SK-N-SH treated with all-trans-retinoic acid at 6 μM for 48 hours (cell line): ENCODE measurements around the gene COBL.

Source experiments
- ATAC-seq: fragments of 200-7000 bp; cut with Tn5 transposase; 3 replicates; pipeline ENCODE4 v1.9.1; 2020; ENCODE audit warnings: mild to moderate bottlenecking, moderate library complexity
- ARNTL ChIP-seq: fragments of 450-650 bp; formaldehyde crosslinking; IDR thresholded peaks from 2 replicates; pipeline ENCODE4 v1.5.0; 2020; ENCODE audit warnings: low read depth, mild to moderate bottlenecking, moderate library complexity, borderline replicate concordance
- BACH2 ChIP-seq: fragments of 250-450 bp; sonication (Bioruptor Pico); IDR thresholded peaks from 2 replicates; pipeline ENCODE4 v1.9.0; 2021; ENCODE audit warnings: mild to moderate bottlenecking, borderline replicate concordance
- CREB5 ChIP-seq: fragments of 250-450 bp; sonication (Bioruptor Pico); IDR thresholded peaks from 2 replicates; pipeline ENCODE4 v1.5.1; 2020; ENCODE audit warnings: low read depth, mild to moderate bottlenecking, moderate library complexity
- CSDC2 ChIP-seq: fragments of 250-450 bp; sonication (Bioruptor Pico); IDR thresholded peaks from 2 replicates; pipeline ENCODE4 v1.5.0; 2020; ENCODE audit warnings: mild to moderate bottlenecking, moderate library complexity
- ESRRG ChIP-seq: fragments of 250-450 bp; sonication (Bioruptor Pico); IDR thresholded peaks from 2 replicates; pipeline ENCODE4 v1.6.1; 2021; ENCODE audit warnings: mild to moderate bottlenecking
- GLIS3 ChIP-seq: fragments of 250-450 bp; sonication (Bioruptor Pico); IDR thresholded peaks from 2 replicates; pipeline ENCODE4 v1.5.0; 2020; ENCODE audit warnings: mild to moderate bottlenecking, moderate library complexity
- ISL1 ChIP-seq: fragments of 250-450 bp; sonication (Bioruptor Pico); IDR thresholded peaks from 2 replicates; pipeline ENCODE4 v2.1.2; 2022; ENCODE audit warnings: mild to moderate bottlenecking, moderate library complexity
- OSR1 ChIP-seq: fragments of 250-450 bp; sonication (Bioruptor Pico); IDR thresholded peaks from 2 replicates; pipeline ENCODE4 v1.8.0; 2022; ENCODE audit warnings: moderate library complexity, mild to moderate bottlenecking, inconsistent platforms
- PATZ1 ChIP-seq: fragments of 250-450 bp; sonication (Bioruptor Pico); IDR thresholded peaks from 2 replicates; pipeline ENCODE4 v1.8.0; 2020; ENCODE audit warnings: mild to moderate bottlenecking, moderate library complexity, borderline replicate concordance
- POU6F1 ChIP-seq: fragments of 250-450 bp; sonication (Bioruptor Pico); IDR thresholded peaks from 2 replicates; pipeline ENCODE4 v1.8.0; 2021; ENCODE audit warnings: low read depth, mild to moderate bottlenecking, moderate library complexity, borderline replicate concordance
- PPARA ChIP-seq: fragments of 250-450 bp; sonication (Bioruptor Pico); IDR thresholded peaks from 2 replicates; pipeline ENCODE4 v1.5.0; 2020; ENCODE audit warnings: mild to moderate bottlenecking, borderline replicate concordance
- RARB ChIP-seq: fragments of 250-450 bp; sonication (Bioruptor Pico); IDR thresholded peaks from 2 replicates; pipeline ENCODE4 v1.8.0; 2021; ENCODE audit warnings: mild to moderate bottlenecking, moderate library complexity
- SNAI2 ChIP-seq: fragments of 250-450 bp; sonication (Bioruptor Pico); IDR thresholded peaks from 2 replicates; pipeline ENCODE4 v1.5.0; 2020; ENCODE audit warnings: mild to moderate bottlenecking, moderate library complexity
- TCF4 ChIP-seq: fragments of 250-450 bp; sonication (Bioruptor Pico); IDR thresholded peaks from 2 replicates; pipeline ENCODE4 v1.8.0; 2021; ENCODE audit warnings: mild to moderate bottlenecking, moderate library complexity, borderline replicate concordance
- TOX ChIP-seq: fragments of 250-450 bp; sonication (Bioruptor Pico); IDR thresholded peaks from 2 replicates; pipeline ENCODE4 v1.8.0; 2021; ENCODE audit warnings: mild to moderate bottlenecking, moderate library complexity, borderline replicate concordance
- ZC3H10 ChIP-seq: fragments of 250-450 bp; sonication (Bioruptor Pico); IDR thresholded peaks from 2 replicates; pipeline ENCODE4 v1.5.1; 2021; ENCODE audit warnings: mild to moderate bottlenecking, moderate library complexity
- ZFP3 ChIP-seq: fragments of 250-450 bp; sonication (Bioruptor Pico); IDR thresholded peaks from 2 replicates; pipeline ENCODE4 v1.5.0; 2020; ENCODE audit warnings: mild to moderate bottlenecking, moderate library complexity
- ZFP30 ChIP-seq: fragments of 450-650 bp; formaldehyde crosslinking; IDR thresholded peaks from 2 replicates; pipeline ENCODE4 v1.5.0; 2022; ENCODE audit warnings: mild to moderate bottlenecking, moderate library complexity
- ZNF70 ChIP-seq: fragments of 450-650 bp; formaldehyde crosslinking; IDR thresholded peaks from 2 replicates; pipeline ENCODE4 v1.5.0; 2020; ENCODE audit warnings: mild to moderate bottlenecking, moderate library complexity
- ZNF8 ChIP-seq: fragments of 450-650 bp; formaldehyde crosslinking; IDR thresholded peaks from 2 replicates; pipeline ENCODE4 v1.5.0; 2020; ENCODE audit warnings: mild to moderate bottlenecking, moderate library complexity
- TF ChIP-seq, protein P1 (sequence below): fragments of 250-450 bp; sonication (Bioruptor Pico); IDR thresholded peaks from 2 replicates; pipeline ENCODE4 v1.5.1; 2021; ENCODE audit warnings: mild to moderate bottlenecking, moderate library complexity

COBL gene

GRCh38 chr7:51151455-51151854, 165.2 kb downstream of the COBL start (continued):
- TF ChIP-seq CSDC2 (CRISPR knock-in tag) (no peak), GLIS3 (CRISPR knock-in tag) (no peak), ZC3H10 (CRISPR knock-in tag) (no peak), ARNTL (CRISPR knock-in tag) (no peak), BACH2 (no peak)

DNA sequence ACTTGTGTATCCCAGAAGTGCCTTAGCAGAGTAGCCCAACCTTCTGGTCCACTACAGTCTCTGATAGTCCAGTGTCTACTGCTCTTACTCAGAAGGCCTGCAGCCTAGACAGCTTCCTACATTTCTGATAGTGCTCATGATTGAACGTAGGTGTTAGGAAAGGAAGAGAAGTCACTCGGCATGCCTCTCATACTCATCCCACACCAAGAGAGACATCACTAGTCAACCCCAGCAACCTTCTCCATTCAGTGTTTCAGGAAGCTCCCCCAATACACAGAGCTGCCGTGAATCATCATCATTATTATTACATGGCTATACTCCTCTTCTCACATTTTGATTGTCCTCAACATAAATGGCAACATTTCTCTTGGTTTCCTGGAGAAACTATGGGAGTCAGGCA, 166.4 kb downstream of the COBL start:
- TF ChIP-seq ZFP3 (CRISPR knock-in tag) (no peak), TCF4 (CRISPR knock-in tag) (no peak), ZC3H10 (CRISPR knock-in tag) (no peak), CREB5 (no peak), GLIS3 (CRISPR knock-in tag) (no peak), OSR1 (CRISPR knock-in tag) (no peak)
- ATAC-seq, result no peak

DNA sequence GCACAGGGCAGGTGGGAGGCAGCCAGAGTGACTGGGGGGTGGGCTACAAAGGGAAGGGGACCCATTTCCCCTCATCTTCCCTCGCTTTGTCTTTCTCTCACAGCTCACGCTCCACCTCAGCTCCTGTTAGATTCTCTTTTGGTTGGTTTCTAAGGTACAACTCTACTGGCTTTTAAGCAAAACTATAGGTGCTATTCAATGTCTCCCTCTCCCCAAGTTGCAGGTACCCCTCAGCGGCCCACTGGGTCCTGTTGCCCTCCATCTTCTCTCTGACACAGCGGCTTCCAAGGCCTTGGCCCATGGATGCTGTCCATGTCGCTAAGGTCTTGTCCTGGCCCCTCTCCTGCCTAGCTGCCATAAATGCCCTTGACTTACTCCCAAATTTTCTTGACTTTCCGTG, 168.4 kb downstream of the COBL start:
- ATAC-seq, result no peak
- TF ChIP-seq ZFP30 (CRISPR knock-in tag) (no peak), BACH2 (no peak), CREB5 (no peak), PATZ1 (CRISPR knock-in tag) (no peak), CSDC2 (CRISPR knock-in tag) (no peak), ARNTL (CRISPR knock-in tag) (no peak), SNAI2 (CRISPR knock-in tag) (no peak), TOX (CRISPR knock-in tag) (no peak)
- TF ChIP-seq, protein P1, sequence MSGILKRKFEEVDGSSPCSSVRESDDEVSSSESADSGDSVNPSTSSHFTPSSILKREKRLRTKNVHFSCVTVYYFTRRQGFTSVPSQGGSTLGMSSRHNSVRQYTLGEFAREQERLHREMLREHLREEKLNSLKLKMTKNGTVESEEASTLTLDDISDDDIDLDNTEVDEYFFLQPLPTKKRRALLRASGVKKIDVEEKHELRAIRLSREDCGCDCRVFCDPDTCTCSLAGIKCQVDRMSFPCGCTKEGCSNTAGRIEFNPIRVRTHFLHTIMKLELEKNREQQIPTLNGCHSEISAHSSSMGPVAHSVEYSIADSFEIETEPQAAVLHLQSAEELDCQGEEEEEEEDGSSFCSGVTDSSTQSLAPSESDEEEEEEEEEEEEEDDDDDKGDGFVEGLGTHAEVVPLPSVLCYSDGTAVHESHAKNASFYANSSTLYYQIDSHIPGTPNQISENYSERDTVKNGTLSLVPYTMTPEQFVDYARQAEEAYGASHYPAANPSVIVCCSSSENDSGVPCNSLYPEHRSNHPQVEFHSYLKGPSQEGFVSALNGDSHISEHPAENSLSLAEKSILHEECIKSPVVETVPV (CRISPR knock-in tag), result no peak

DNA sequence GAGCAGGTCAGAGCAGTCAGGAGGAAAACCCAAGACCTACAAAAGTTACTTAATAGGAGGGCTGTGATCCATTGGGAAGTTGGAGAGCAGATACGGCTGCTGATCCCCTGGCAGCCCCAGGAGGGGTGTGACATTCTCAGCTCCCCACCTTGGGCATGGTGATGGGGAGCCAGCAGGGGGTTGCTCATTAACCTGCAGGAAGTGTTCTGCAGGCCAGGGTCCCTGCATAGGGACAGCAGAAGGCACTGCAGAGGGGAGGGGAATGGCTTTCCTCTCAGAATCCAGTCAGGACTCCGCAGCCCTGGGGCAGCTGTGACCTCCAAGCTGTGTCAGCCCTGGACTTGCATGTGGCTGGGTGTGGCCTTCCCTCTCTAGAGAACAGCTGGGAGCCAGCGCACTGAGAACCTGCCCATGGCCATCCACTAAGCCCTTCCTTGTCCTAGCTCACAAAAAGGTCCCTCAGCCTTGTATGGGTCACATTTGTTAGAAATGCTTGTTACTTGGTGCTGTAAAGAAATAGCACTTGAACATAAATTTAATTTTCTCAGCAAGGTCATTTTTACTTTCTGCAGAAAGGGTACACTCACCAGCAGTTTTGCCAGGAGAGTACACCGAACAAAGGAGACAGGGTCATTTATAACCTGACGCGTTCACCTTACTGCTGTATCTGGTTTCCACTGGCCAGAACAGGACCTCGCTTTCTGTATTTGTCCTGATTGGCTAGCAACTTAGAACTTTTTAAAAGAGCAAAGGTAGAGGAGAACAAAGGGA, 169.6 kb downstream of the COBL start:
- TF ChIP-seq PPARA (CRISPR knock-in tag), result no peak
- no peak for TF ChIP-seq TOX (CRISPR knock-in tag)
- no peak for TF ChIP-seq ISL1 (CRISPR knock-in tag)
- TF ChIP-seq PATZ1 (CRISPR knock-in tag), result no peak
- TF ChIP-seq POU6F1 (CRISPR knock-in tag), result no peak
- no peak for TF ChIP-seq ESRRG
- no peak for TF ChIP-seq ARNTL (CRISPR knock-in tag)
- no peak for TF ChIP-seq ZFP3 (CRISPR knock-in tag)
- no peak for TF ChIP-seq OSR1 (CRISPR knock-in tag)
- TF ChIP-seq TCF4 (CRISPR knock-in tag), result no peak
- no peak for TF ChIP-seq ZNF70 (CRISPR knock-in tag)
- no peak for TF ChIP-seq CSDC2 (CRISPR knock-in tag)
- TF ChIP-seq ZC3H10 (CRISPR knock-in tag), result no peak
- TF ChIP-seq, protein P1 (CRISPR knock-in tag), result no peak
- no peak for TF ChIP-seq BACH2
- no peak for TF ChIP-seq SNAI2 (CRISPR knock-in tag)
- no peak for TF ChIP-seq RARB (CRISPR knock-in tag)
- no peak for TF ChIP-seq ZNF8
- no peak for ATAC-seq
